Spleen (tissue), 11 donors: ENCODE measurements around the gene PEPD. TPM values are rescaled to one million over a fixed set of nuclear protein-coding genes. Genes with fewer than 3 reads are reported as not detected.
A peak's percentile ranks its signal among the peaks of the same experiment; 100 is the strongest.

ENCODE experiments used
- DNase-seq: peaks from one replicate; pipeline ENCODE4 v3.0.0-alpha.2; 2020
- H3K27ac ChIP-seq, 8 donors: fragments of 200-600 bp; sonication (generic) in 7 of 8; 1 replicate in 4 of 8; 2 replicates in 4 of 8; pipeline versions ENCODE4 v1.5.0 to v1.8.0; 2016 to 2021; ENCODE audit warnings: inconsistent platforms in 4 of 8, mild to moderate bottlenecking in 4 of 8, moderate library complexity in 1 of 8
- H3K27me3 ChIP-seq, 7 donors: fragments of 200-600 bp; sonication (generic) in 6 of 7; replicated peaks in 1 of 7; 1 replicate in 4 of 7; 2 replicates in 3 of 7; pipeline versions ENCODE4 v1.5.0 to v1.8.0; 2016 to 2021; ENCODE audit warnings: inconsistent platforms in 3 of 7, mild to moderate bottlenecking in 1 of 7
- H3K36me3 ChIP-seq, 6 donors: fragments of 200-600 bp; sonication (generic) in 5 of 6; 1 replicate in 4 of 6; 2 replicates in 2 of 6; pipeline versions ENCODE4 v1.5.0 to v1.8.0; 2016 to 2021; ENCODE audit warnings: inconsistent platforms in 2 of 6
- H3K4me1 ChIP-seq, 6 donors: fragments of 200-600 bp; sonication (generic) in 5 of 6; 1 replicate in 3 of 6; 2 replicates in 3 of 6; pipeline versions ENCODE4 v1.5.0 to v1.8.0; 2016 to 2021; ENCODE audit warnings: inconsistent platforms in 3 of 6
- H3K4me3 ChIP-seq, 8 donors: fragments of 200-600 bp; sonication (generic) in 7 of 8; 1 replicate in 4 of 8; 2 replicates in 4 of 8; pipeline versions ENCODE4 v1.5.0 to v1.8.0; 2016 to 2021; ENCODE audit warnings: inconsistent platforms in 4 of 8, mild to moderate bottlenecking in 4 of 8, moderate library complexity in 2 of 8
- H3K9me3 ChIP-seq, 8 donors: fragments of 200-600 bp; sonication (generic) in 7 of 8; 1 replicate in 4 of 8; 2 replicates in 4 of 8; pipeline versions ENCODE4 v1.5.0 to v1.8.0; 2016 to 2021; ENCODE audit warnings: inconsistent platforms in 4 of 8
- CTCF ChIP-seq, 11 experiments: fragments of 200-600 bp in 7 of 11; fragments of 450-650 bp in 4 of 11; sonication (generic) in 4 of 11; IDR thresholded peaks in 8 of 11; conservative IDR thresholded peaks in 3 of 11; 1 replicate in 7 of 11; 2 replicates in 4 of 11; pipeline versions ENCODE4 v1.4.0 to v1.8.0; 2016 to 2021; ENCODE audit warnings: antibody characterized with exemption in 11 of 11, inconsistent platforms in 4 of 11, mild to moderate bottlenecking in 1 of 11
- POLR2A ChIP-seq, 3 donors: fragments of 450-650 bp; IDR thresholded peaks; one replicate each; pipeline ENCODE4 v1.5.1; 2017; ENCODE audit warnings: antibody characterized with exemption in 3 of 3, mild to moderate bottlenecking in 1 of 3
- POLR2AphosphoS5 ChIP-seq, 3 donors: sonication (generic); formaldehyde crosslinking; IDR thresholded peaks; one replicate each; pipeline ENCODE4 v1.5.1; 2017; ENCODE audit warnings: antibody characterized with exemption in 3 of 3
- WGBS, 5 donors: extraction: QIAGEN DNeasy Blood & Tissue Kit in 3 of 5; methylation state at CpG; one replicate each; pipeline versions ENCODE4 v1.1.5 to v1.1.7; 2013 to 2018; 5-methylcytosine and 5-hydroxymethylcytosine counted together
- intact Hi-C: fragments of 100-400 bp; cut with DNase I; formaldehyde crosslinking; loops from one replicate; pipeline ENCODE4 v1.15.0; 2023; ENCODE audit warnings: low total_unique reads
- polyA plus RNA-seq, 3 donors: library from polyadenylated mRNA; stranded (reverse); fragments of 200-250 nt; gene quantifications; one replicate each; pipeline ENCODE4 v1.2.1, GENCODE V29; 2013
- total RNA-seq, 7 donors: library from RNA; depleted of rRNA in 3 of 7; stranded (reverse); fragments of >200 nt in 3 of 7; fragmentation: NEBNext Ultra II Directional in 4 of 7; extraction: Animal tissue kit (Norgen Biotek cat#: 25700) in 4 of 7; gene quantifications; one replicate each; pipeline versions ENCODE4 v1.1.0 to v1.2.1, GENCODE V29; 2016 to 2021
- donor health status: healthy with polysubstance abuse.
- donor health status: DM: no; HTN: no; CAD: no; lungs with moderate emphysema.
- donor health status: DM: no; HTN: no; CAD: no.
- donor health status: Bipolar disorder and iron deficiency.
- donor health status: healthy.
- donor health status: DM: no; HTN: no; CAD: no.
- donor health status: DM: yes; HTN: yes; CAD: no.

PEPD gene
- total and polyA plus RNA-seq, 10 donors, result 38.4 to 98.3 (median 69.8) TPM

- Histone ChIP-seq H3K4me1 (peaks cover 0 to 4% (median 0%) of the 10 kb centered on the region in 6 donors), H3K4me3 (no peak overlapping the region), H3K27ac (no peak overlapping the region), H3K9me3 (no peaks in the 10 kb centered on the region), H3K36me3 (peaks cover 0 to 30% (median 0%) of the 10 kb centered on the region in 6 donors), H3K27me3 (no peaks in the 10 kb centered on the region)
- no peak for TF ChIP-seq POLR2AphosphoS5 (IDR thresholded peaks at IDR 0.05)
- no peak for TF ChIP-seq CTCF (IDR thresholded peaks at IDR 0.05 in 8 of 11, conservative IDR thresholded peaks at IDR 0.05 in 3 of 11)
- no peak for TF ChIP-seq POLR2A (IDR thresholded peaks at IDR 0.05)
- 92 to 97% (median 95%) methylated on average over 27 to 32 of the region's 32 CpGs for WGBS, 5 donors
- peak; percentile 51 for DNase-seq
- intact Hi-C loops, result no loop called here
These were observed 77.7 kb downstream of the PEPD start for GRCh38 chr19:33443638-33444561.

- H3K4me1 ChIP-seq, result peaks cover 0 to 4% (median 0%) of the 10 kb centered on the region in 6 donors
- peaks cover 0 to 25% (median 0%) of the 10 kb centered on the region in 6 donors for H3K36me3 ChIP-seq
- TF ChIP-seq CTCF (IDR thresholded peaks at IDR 0.05 in 8 of 11, conservative IDR thresholded peaks at IDR 0.05 in 3 of 11) (no peak), POLR2A (IDR thresholded peaks at IDR 0.05) (no peak), POLR2AphosphoS5 (IDR thresholded peaks at IDR 0.05) (no peak)
- 93 to 96% (median 94%) methylated on average over 9 of the region's 9 CpGs for WGBS, 5 donors
- no peaks in the 10 kb centered on the region for H3K9me3 ChIP-seq
- no peaks in the 10 kb centered on the region for H3K27me3 ChIP-seq
- intact Hi-C loops, result no loop called here
- no peak overlapping the region for H3K27ac ChIP-seq
- no peak overlapping the region for H3K4me3 ChIP-seq
- peak; percentile 42 for DNase-seq
These were observed 78.9 kb downstream of the PEPD start for GRCh38 chr19:33442706-33443105.

GRCh38 chr19:33441828-33442227 lies 79.8 kb downstream of the PEPD start:
- Histone ChIP-seq H3K9me3 (no peaks in the 10 kb centered on the region), H3K4me1 (peaks cover 0 to 6% (median 0%) of the 10 kb centered on the region in 6 donors), H3K4me3 (no peak overlapping the region), H3K27me3 (no peaks in the 10 kb centered on the region), H3K36me3 (peaks cover 0 to 25% (median 0%) of the 10 kb centered on the region in 6 donors), H3K27ac (no peak overlapping the region)
- 85 to 92% (median 89%) methylated on average over 3 of the region's 3 CpGs for WGBS, 5 donors
- intact Hi-C loops, result no loop called here
- TF ChIP-seq CTCF (IDR thresholded peaks at IDR 0.05 in 8 of 11, conservative IDR thresholded peaks at IDR 0.05 in 3 of 11) (no peak), POLR2A (IDR thresholded peaks at IDR 0.05) (no peak), POLR2AphosphoS5 (IDR thresholded peaks at IDR 0.05) (no peak)
- DNase-seq, result peak; percentile 14

GRCh38 chr19:33441277-33441699 lies 80.3 kb downstream of the PEPD start:
- H3K4me1 ChIP-seq, result peaks cover 0 to 6% (median 0%) of the 10 kb centered on the region in 6 donors

More at GRCh38 chr19:33441277-33441699, 80.3 kb downstream of the PEPD start:
- no peak for TF ChIP-seq POLR2AphosphoS5 (IDR thresholded peaks at IDR 0.05)
- no peak for TF ChIP-seq CTCF (IDR thresholded peaks at IDR 0.05 in 8 of 11, conservative IDR thresholded peaks at IDR 0.05 in 3 of 11)
- no peak for TF ChIP-seq POLR2A (IDR thresholded peaks at IDR 0.05)
- peaks cover 0 to 25% (median 0%) of the 10 kb centered on the region in 6 donors for H3K36me3 ChIP-seq
- no peaks in the 10 kb centered on the region for H3K27me3 ChIP-seq
- DNase-seq, result peak; percentile 76
- WGBS, 5 donors, result 38 to 66% (median 55%) methylated on average over 8 to 11 of the region's 11 CpGs
- no peaks in the 10 kb centered on the region for H3K9me3 ChIP-seq
- H3K27ac ChIP-seq, result no peak overlapping the region
- H3K4me3 ChIP-seq, result no peak overlapping the region
- intact Hi-C loops, result no loop called here
